Measurements from ENCODE around the gene THEMIS2. TPM values are rescaled to one million over a fixed set of nuclear protein-coding genes. Genes with fewer than 3 reads are reported as not detected.
A peak's percentile ranks its signal among the peaks of the same experiment; 100 is the strongest.

Gene THEMIS2
- total and polyA plus RNA-seq, 9 of the 15 experiments (the other 6 are each of a cell fraction or from before 2014, with no cell fraction given): 2.3 to 12.7 (median 8.0) TPM

DNA sequence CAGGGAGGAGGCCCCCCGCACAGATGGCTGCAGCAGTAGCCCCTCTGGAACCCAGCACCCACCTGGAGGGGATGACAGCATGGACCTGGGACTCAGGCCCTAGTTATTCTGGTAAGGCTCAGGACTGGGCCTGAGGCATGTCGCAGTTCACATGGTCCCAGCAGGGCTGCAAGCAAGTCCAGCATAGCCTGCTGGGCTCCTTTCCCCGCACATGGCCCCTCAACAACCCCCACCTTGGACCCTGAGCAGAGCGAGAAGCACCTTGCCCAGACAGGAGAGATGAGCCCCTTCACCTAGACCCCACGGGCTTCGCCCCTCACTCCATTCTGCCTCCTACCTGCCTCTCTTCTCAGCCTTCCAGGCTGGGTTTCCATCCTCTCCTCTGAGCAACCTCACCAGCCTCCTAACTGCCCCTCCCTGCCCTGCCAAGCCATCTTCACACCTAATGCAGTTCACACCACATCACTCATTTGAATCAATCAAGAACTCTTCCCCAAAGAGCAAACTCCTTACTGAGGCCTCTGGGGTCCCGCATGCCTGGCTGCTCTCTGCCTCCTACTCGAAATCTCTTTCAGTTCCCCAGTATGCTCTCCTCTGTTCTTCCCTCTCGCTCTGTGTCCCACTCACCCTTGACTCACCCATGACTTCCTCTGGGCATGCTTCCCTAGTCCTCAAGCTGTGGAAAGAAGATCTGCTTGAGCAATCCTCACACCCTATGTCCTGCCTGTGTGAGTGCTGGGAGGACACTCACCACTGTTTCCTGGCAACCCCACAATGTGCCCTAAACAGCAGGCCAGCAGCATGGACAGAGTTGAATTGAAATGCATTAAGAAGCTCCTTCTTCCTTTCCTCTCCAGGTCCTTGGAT lies 9.4 kb upstream of the THEMIS2 start (continued):
- TF ChIP-seq, protein P1, sequence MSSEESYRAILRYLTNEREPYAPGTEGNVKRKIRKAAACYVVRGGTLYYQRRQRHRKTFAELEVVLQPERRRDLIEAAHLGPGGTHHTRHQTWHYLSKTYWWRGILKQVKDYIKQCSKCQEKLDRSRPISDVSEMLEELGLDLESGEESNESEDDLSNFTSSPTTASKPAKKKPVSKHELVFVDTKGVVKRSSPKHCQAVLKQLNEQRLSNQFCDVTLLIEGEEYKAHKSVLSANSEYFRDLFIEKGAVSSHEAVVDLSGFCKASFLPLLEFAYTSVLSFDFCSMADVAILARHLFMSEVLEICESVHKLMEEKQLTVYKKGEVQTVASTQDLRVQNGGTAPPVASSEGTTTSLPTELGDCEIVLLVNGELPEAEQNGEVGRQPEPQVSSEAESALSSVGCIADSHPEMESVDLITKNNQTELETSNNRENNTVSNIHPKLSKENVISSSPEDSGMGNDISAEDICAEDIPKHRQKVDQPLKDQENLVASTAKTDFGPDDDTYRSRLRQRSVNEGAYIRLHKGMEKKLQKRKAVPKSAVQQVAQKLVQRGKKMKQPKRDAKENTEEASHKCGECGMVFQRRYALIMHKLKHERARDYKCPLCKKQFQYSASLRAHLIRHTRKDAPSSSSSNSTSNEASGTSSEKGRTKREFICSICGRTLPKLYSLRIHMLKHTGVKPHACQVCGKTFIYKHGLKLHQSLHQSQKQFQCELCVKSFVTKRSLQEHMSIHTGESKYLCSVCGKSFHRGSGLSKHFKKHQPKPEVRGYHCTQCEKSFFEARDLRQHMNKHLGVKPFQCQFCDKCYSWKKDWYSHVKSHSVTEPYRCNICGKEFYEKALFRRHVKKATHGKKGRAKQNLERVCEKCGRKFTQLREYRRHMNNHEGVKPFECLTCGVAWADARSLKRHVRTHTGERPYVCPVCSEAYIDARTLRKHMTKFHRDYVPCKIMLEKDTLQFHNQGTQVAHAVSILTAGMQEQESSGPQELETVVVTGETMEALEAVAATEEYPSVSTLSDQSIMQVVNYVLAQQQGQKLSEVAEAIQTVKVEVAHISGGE (CRISPR knock-in tag; IDR thresholded peaks at IDR 0.05): 0 out of 6 replicates have a peak, but pooled peaks of 1 of the 3 experiments have one; percentile 47
- TF ChIP-seq ZNF408 (CRISPR knock-in tag; IDR thresholded peaks at IDR 0.05; ENCODE audit: low read depth): no peak
- TF ChIP-seq ZNF263 (CRISPR knock-in tag; IDR thresholded peaks at IDR 0.05; ENCODE audit: borderline replicate concordance): 0 out of 2 replicates have a peak, but pooled peaks have one; percentile 28
- TF ChIP-seq, protein P2, sequence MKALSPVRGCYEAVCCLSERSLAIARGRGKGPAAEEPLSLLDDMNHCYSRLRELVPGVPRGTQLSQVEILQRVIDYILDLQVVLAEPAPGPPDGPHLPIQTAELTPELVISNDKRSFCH (CRISPR knock-in tag; IDR thresholded peaks at IDR 0.05): no peak
- TF ChIP-seq, protein P2 (tag; IDR thresholded peaks at IDR 0.05): no peak
- TF ChIP-seq YY1 (IDR thresholded peaks at IDR 0.05; ENCODE audit: borderline replicate concordance in 1 of 3, control insufficient read depth in 1 of 3, extremely low read depth in 1 of 3, insufficient read depth in 3 of 3, insufficient read length in 1 of 3, insufficient replicate concordance in 2 of 3, low read depth in 1 of 3, low read length in 2 of 3): no peak
- TF ChIP-seq ZNF79 (CRISPR knock-in tag; IDR thresholded peaks at IDR 0.05; ENCODE audit: low read depth): no peak
- no peak for TF ChIP-seq ETV6 (IDR thresholded peaks at IDR 0.05; ENCODE audit: borderline replicate concordance in 1 of 2, low read depth in 2 of 2, low read length in 1 of 2)
- no peak for TF ChIP-seq ETV6 (CRISPR knock-in tag; IDR thresholded peaks at IDR 0.05; ENCODE audit: borderline replicate concordance)
- TF ChIP-seq HDGF (IDR thresholded peaks at IDR 0.05): peak; percentile 40; the same call in 1 of the 2 replicates
- TF ChIP-seq, protein P3, sequence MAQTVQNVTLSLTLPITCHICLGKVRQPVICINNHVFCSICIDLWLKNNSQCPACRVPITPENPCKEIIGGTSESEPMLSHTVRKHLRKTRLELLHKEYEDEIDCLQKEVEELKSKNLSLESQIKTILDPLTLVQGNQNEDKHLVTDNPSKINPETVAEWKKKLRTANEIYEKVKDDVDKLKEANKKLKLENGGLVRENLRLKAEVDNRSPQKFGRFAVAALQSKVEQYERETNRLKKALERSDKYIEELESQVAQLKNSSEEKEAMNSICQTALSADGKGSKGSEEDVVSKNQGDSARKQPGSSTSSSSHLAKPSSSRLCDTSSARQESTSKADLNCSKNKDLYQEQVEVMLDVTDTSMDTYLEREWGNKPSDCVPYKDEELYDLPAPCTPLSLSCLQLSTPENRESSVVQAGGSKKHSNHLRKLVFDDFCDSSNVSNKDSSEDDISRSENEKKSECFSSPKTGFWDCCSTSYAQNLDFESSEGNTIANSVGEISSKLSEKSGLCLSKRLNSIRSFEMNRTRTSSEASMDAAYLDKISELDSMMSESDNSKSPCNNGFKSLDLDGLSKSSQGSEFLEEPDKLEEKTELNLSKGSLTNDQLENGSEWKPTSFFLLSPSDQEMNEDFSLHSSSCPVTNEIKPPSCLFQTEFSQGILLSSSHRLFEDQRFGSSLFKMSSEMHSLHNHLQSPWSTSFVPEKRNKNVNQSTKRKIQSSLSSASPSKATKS (CRISPR knock-in tag; IDR thresholded peaks at IDR 0.05): no peak
- TF ChIP-seq SAFB2 (IDR thresholded peaks at IDR 0.05; ENCODE audit: borderline replicate concordance, low read depth, low read length, severe bottlenecking): no peak
- 0 out of 2 replicates have a peak, but pooled peaks have one; percentile 20 for TF ChIP-seq FOXJ3 (CRISPR knock-in tag; IDR thresholded peaks at IDR 0.05)
- TF ChIP-seq ELF4 (CRISPR knock-in tag; IDR thresholded peaks at IDR 0.05): no peak
- TF ChIP-seq RBM22 (IDR thresholded peaks at IDR 0.05; ENCODE audit: low read depth, low read length, poor library complexity, severe bottlenecking): no peak
- no peak for TF ChIP-seq PHTF2 (CRISPR knock-in tag; IDR thresholded peaks at IDR 0.05)
- TF ChIP-seq TEAD2 (tag; IDR thresholded peaks at IDR 0.05): no peak
- TF ChIP-seq DMBX1 (CRISPR knock-in tag; IDR thresholded peaks at IDR 0.05; ENCODE audit: borderline replicate concordance): no peak
